K562 (cell line): Measurements from ENCODE around the gene CADPS2. TPM values are rescaled to one million over a fixed set of nuclear protein-coding genes. Genes with fewer than 3 reads are reported as not detected.

Experiments used
- ATAC-seq: fragments of 200-7000 bp; cut with Tn5 transposase; 3 replicates; pipeline ENCODE4 v1.9.1; 2020; ENCODE audit warnings: moderate library complexity
- BruUV-seq: library from RNA; stranded (reverse); fragments of 400-500 nt; replicated peaks from 2 replicates; lab custom pipeline; 2021; lab: Mats Ljungman, UMichigan
- CTCF ChIA-PET: fragments of 300-600 bp; formaldehyde crosslinking; extraction: SDS; loops from one replicate; lab custom pipeline; 2021; ENCODE audit warnings: low intra/inter-chr PET ratio; lab: Yijun Ruan, JAX
- POLR2A ChIA-PET: fragments of 300-600, 350-650 bp; sonication (Branson Sonifier 250); formaldehyde crosslinking; extraction: SDS; loops from one replicate; lab custom pipeline; 2021; ENCODE audit warnings: antibody characterized with exemption, inconsistent platforms; lab: Yijun Ruan, JAX
- DNase-seq, 4 experiments: peaks; one replicate each; pipeline versions ENCODE4 v3.0.0 to v3.0.0-alpha.2; 2011 to 2018; ENCODE audit warnings: low spot score in 3 of 4, mixed read lengths in 3 of 4; ENCODE audit errors: extremely low read depth in 1 of 4
- FAIRE-seq: peaks from 2 replicates; lab custom pipeline; 2011; peaks lifted over from hg19 to GRCh38; lab: Jason Lieb, UNC
- H2AFZ ChIP-seq: 2 replicates; pipeline ENCODE4 v1.6.0; 2011; ENCODE audit warnings: low read depth, low read length, control low read depth, inconsistent platforms
- H3K27ac ChIP-seq: fragments of 200-600 bp; 3 replicates; pipeline ENCODE4 v1.8.0; 2011; ENCODE audit warnings: low read depth, mild to moderate bottlenecking, control low read depth, inconsistent platforms, low read length, moderate library complexity, mixed read lengths; ENCODE audit errors: extremely low read depth
- H3K27me3 ChIP-seq, 2 experiments: fragments of 300-600 bp in 1 of 2; 2 replicates in 1 of 2; 3 replicates in 1 of 2; pipeline versions ENCODE4 v1.6.0 to v1.8.0; 2011; ENCODE audit warnings: inconsistent platforms in 2 of 2, low read length in 2 of 2, mild to moderate bottlenecking in 1 of 2, mixed read lengths in 1 of 2, moderate library complexity in 1 of 2; ENCODE audit not compliant: control insufficient read depth in 2 of 2, insufficient read depth in 2 of 2
- H3K36me3 ChIP-seq: fragments of 300-600 bp; 3 replicates; pipeline ENCODE4 v1.8.0; 2011; ENCODE audit warnings: mild to moderate bottlenecking, low read length, inconsistent platforms; ENCODE audit not compliant: control insufficient read depth, insufficient read depth
- H3K4me1 ChIP-seq, 2 experiments: fragments of 200-600 bp in 1 of 2; replicated peaks in 1 of 2; 2 replicates in 1 of 2; 3 replicates in 1 of 2; pipeline versions ENCODE4 v1.5.1 to v1.8.0; 2011; ENCODE audit warnings: inconsistent platforms in 2 of 2, low read length in 2 of 2, mild to moderate bottlenecking in 1 of 2, mixed read lengths in 1 of 2, moderate library complexity in 1 of 2; ENCODE audit not compliant: control insufficient read depth in 2 of 2, insufficient read depth in 2 of 2
- H3K4me2 ChIP-seq: 2 replicates; pipeline ENCODE4 v1.6.1; 2011; ENCODE audit warnings: low read length, control low read depth, inconsistent platforms, mixed read lengths; ENCODE audit not compliant: insufficient read depth
- H3K4me3 ChIP-seq: fragments of 200-600 bp; sonication (generic), shearing (Covaris generic); 2 replicates; pipeline ENCODE4 v1.5.1; 2016; ENCODE audit warnings: control low read depth, inconsistent platforms
- H3K79me2 ChIP-seq: fragments of 200-600 bp; 3 replicates; pipeline ENCODE4 v1.8.0; 2011; ENCODE audit warnings: low read length, inconsistent platforms; ENCODE audit not compliant: control insufficient read depth, insufficient read depth
- H3K9ac ChIP-seq, 2 experiments: 2 replicates each; pipeline versions ENCODE4 v1.6.0 to v1.6.1; 2011; ENCODE audit warnings: low read depth in 2 of 2, low read length in 2 of 2, control low read depth in 1 of 2, inconsistent platforms in 1 of 2, mild to moderate bottlenecking in 1 of 2, mixed read lengths in 1 of 2; ENCODE audit not compliant: insufficient read depth in 1 of 2
- H3K9me1 ChIP-seq: one replicate; pipeline ENCODE4 v1.6.0; 2011; ENCODE audit warnings: inconsistent platforms, mild to moderate bottlenecking, low read length, moderate library complexity; ENCODE audit not compliant: control insufficient read depth, insufficient read depth
- H3K9me3 ChIP-seq: replicated peaks from 2 replicates; pipeline ENCODE4 v1.5.1; 2011; ENCODE audit warnings: low read depth, low read length, inconsistent platforms; ENCODE audit not compliant: control insufficient read depth, insufficient read depth
- H4K20me1 ChIP-seq: replicated peaks from 2 replicates; pipeline ENCODE4 v1.6.1; 2011; ENCODE audit warnings: low read length, inconsistent platforms, mixed read lengths; ENCODE audit not compliant: control insufficient read depth, insufficient read depth
- CREB3 ChIP-seq: fragments of 450-650 bp; conservative IDR thresholded peaks from 2 replicates; pipeline ENCODE4 v1.6.1; 2016; ENCODE audit warnings: missing genetic modification characterization, low read depth, mild to moderate bottlenecking, missing compliant biosample characterization, moderate library complexity
- EP300 ChIP-seq: IDR thresholded peaks from 2 replicates; pipeline ENCODE4 v1.6.1; 2012; ENCODE audit warnings: low read length, improper control_type of control experiment
- FOXJ2 ChIP-seq: fragments of 200-800 bp; sonication (Bioruptor generic); IDR thresholded peaks from 2 replicates; pipeline ENCODE4 v1.6.1; 2016; ENCODE audit warnings: missing genetic modification characterization, missing compliant biosample characterization
- PTBP1 ChIP-seq: fragments of 200-400 bp; formaldehyde crosslinking; IDR thresholded peaks from 2 replicates; pipeline ENCODE4 v1.6.1; 2017; ENCODE audit warnings: low read depth, low read length
- RBM22 ChIP-seq: fragments of 200-400 bp; formaldehyde crosslinking; IDR thresholded peaks from 2 replicates; pipeline ENCODE4 v1.6.1; 2018; ENCODE audit warnings: low read length, low read depth; ENCODE audit not compliant: poor library complexity, severe bottlenecking
- RBM39 ChIP-seq: fragments of 200-400 bp; formaldehyde crosslinking; optimal IDR thresholded peaks from 2 replicates; pipeline ENCODE3; 2018; ENCODE audit warnings: low read depth, low read length
- RHOXF2B ChIP-seq: fragments of 250-450 bp; sonication (Bioruptor Pico); conservative IDR thresholded peaks from 2 replicates; pipeline ENCODE4 v1.5.1; 2021
- SAFB ChIP-seq: fragments of 200-400 bp; formaldehyde crosslinking; IDR thresholded peaks from 2 replicates; pipeline ENCODE4 v1.6.1; 2017; ENCODE audit warnings: low read depth, low read length, borderline replicate concordance
- SETDB1 ChIP-seq: IDR thresholded peaks from one replicate; pipeline ENCODE4 v1.6.1; 2012; ENCODE audit warnings: low read length, control low read depth, inconsistent platforms
- XRCC4 ChIP-seq: IDR thresholded peaks from one replicate; pipeline ENCODE4 v1.6.1; 2011; ENCODE audit not compliant: insufficient read depth, insufficient read length; ENCODE audit errors: extremely low read depth
- WGBS: fragments of 100-300 bp; shearing (Covaris generic); methylation state at CpG from one replicate; pipeline ENCODE4 v1.1.6; 2016; ENCODE audit warnings: low coverage, mixed read lengths; ENCODE audit not compliant: insufficient coverage; ENCODE audit errors: missing lambda C conversion rate; 5-methylcytosine and 5-hydroxymethylcytosine counted together
- in situ Hi-C: fragments of 300-500 bp; cut with MboI; formaldehyde crosslinking; loops from 4 replicates; pipeline ENCODE4 v1.15.0; 2018; ENCODE audit warnings: inconsistent platforms, mixed read lengths
- intact Hi-C: fragments of 100-400 bp; cut with micrococcal nuclease; formaldehyde crosslinking; loops from 2 replicates; pipeline ENCODE4 v1.14.2; 2022
- polyA plus RNA-seq, 8 experiments: library from polyadenylated mRNA; depleted of rRNA in 4 of 8; stranded (reverse) in 5 of 8; unstranded in 3 of 8; fragments of >200 nt; fragmentation: Nextera tagmentation in 2 of 8; fragmentation: Illumina TruSeq in 1 of 8; extraction: Ambion mirVana in 2 of 8; extraction: Trizol in 1 of 8; gene quantifications; 2 replicates each; pipeline versions ENCODE4 v1.2.1 to v1.2.3, GENCODE V29; 2011 to 2014; ENCODE audit warnings: inconsistent platforms in 1 of 8, missing spikeins in 1 of 8
- total RNA-seq, 7 experiments: library from RNA; depleted of rRNA in 6 of 7; stranded (reverse); fragments of >200 nt in 6 of 7; fragmentation: Illumina TruSeq in 2 of 7; extraction: Trizol in 2 of 7; gene quantifications; 2 replicates each; pipeline versions ENCODE4 v1.2.1 to v1.2.3, GENCODE V29; 2011 to 2021; ENCODE audit warnings: low replicate concordance in 1 of 7
- TF ChIP-seq, protein P1 (sequence below): IDR thresholded peaks from 2 replicates; pipeline ENCODE4 v1.6.1; 2011; ENCODE audit warnings: borderline replicate concordance, low read depth, mild to moderate bottlenecking, moderate library complexity, low read length; ENCODE audit not compliant: insufficient read depth, poor library complexity, severe bottlenecking
- TF ChIP-seq, protein P2 (sequence below): fragments of 250-450 bp; sonication (Bioruptor Pico); IDR thresholded peaks from 2 replicates; pipeline ENCODE4 v1.8.0; 2022; ENCODE audit warnings: moderate library complexity, mild to moderate bottlenecking, inconsistent platforms

The CADPS2 gene
- total and polyA plus RNA-seq, 9 of the 15 experiments (the other 6 are each of a cell fraction or from before 2014, with no cell fraction given), result 0.03 to 0.14 (median 0.04) TPM; not detected in 1

- intact Hi-C loops, result no loop called here
- Histone ChIP-seq H3K4me2 (no peak overlapping the region), H3K27me3 (no peaks in the 10 kb centered on the region), H3K9me1 (no peaks in the 10 kb centered on the region), H3K9ac (no peak overlapping the region), H3K4me3 (no peak overlapping the region), H3K9me3 (no peaks in the 10 kb centered on the region), H3K36me3 (no peaks in the 10 kb centered on the region), H3K27ac (no peak overlapping the region), H2AFZ (no peak overlapping the region), H3K4me1 (no peaks in the 10 kb centered on the region), H3K79me2 (no peaks in the 10 kb centered on the region), H4K20me1 (no peaks in the 10 kb centered on the region)
- TF ChIP-seq FOXJ2 (tag) (no peak), PTBP1 (no peak)
- no TSS peak for BruUV-seq
- POLR2A ChIA-PET, result no interaction called here
- no peak for ATAC-seq
- CTCF ChIA-PET, result no interaction called here
- no peak for DNase-seq
- in situ Hi-C loops, result no loop called here
- no peak for FAIRE-seq
These were observed 516.5 kb downstream of the CADPS2 start for GRCh38 chr7:122369756-122370155.

DNA sequence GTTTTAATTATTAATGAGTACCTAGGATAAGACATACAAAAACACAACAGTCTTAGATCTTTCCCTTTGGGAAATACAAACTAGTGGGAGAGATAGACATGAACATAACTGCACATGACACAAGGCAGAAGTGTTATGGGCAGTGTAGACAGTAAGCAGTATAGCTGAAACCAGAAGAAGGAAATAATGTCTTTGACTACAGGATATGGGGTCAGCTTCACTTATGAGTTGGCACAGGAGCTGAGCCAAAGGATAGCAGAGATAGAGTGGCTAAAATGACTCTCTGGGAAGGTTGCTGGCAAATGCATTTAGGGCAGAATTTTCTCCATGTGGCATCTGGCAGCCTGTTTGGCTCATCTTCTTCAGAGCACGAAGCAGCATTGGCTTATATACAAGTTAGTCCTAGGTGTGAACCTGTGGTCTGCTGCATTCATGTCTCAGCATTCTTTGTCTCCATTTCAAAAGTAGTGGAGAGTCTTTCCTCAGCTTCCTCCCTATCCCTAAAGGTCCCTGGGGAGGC, 521.4 kb downstream of the CADPS2 start:
- no TSS peak for BruUV-seq
- H3K9ac ChIP-seq, result no peak overlapping the region
- CTCF ChIA-PET, result no interaction called here
- H3K27ac ChIP-seq, result no peak overlapping the region
- H3K4me1 ChIP-seq, result no peaks in the 10 kb centered on the region
- no peaks in the 10 kb centered on the region for H3K9me3 ChIP-seq
- POLR2A ChIA-PET, result no interaction called here
- intact Hi-C loops, result no loop called here
- DNase-seq, result no peak
- no peak for FAIRE-seq
- H3K4me3 ChIP-seq, result no peak overlapping the region
- no peaks in the 10 kb centered on the region for H3K27me3 ChIP-seq
- no peak overlapping the region for H2AFZ ChIP-seq
- 9% methylated on average over 1 of the region's 1 CpG for WGBS
- in situ Hi-C loops, result no loop called here
- ATAC-seq, result no peak
- no peaks in the 10 kb centered on the region for H3K9me1 ChIP-seq
- H3K36me3 ChIP-seq, result no peaks in the 10 kb centered on the region
- H3K79me2 ChIP-seq, result no peaks in the 10 kb centered on the region
- no peaks in the 10 kb centered on the region for H4K20me1 ChIP-seq
- H3K4me2 ChIP-seq, result no peak overlapping the region
- TF ChIP-seq, protein P1, sequence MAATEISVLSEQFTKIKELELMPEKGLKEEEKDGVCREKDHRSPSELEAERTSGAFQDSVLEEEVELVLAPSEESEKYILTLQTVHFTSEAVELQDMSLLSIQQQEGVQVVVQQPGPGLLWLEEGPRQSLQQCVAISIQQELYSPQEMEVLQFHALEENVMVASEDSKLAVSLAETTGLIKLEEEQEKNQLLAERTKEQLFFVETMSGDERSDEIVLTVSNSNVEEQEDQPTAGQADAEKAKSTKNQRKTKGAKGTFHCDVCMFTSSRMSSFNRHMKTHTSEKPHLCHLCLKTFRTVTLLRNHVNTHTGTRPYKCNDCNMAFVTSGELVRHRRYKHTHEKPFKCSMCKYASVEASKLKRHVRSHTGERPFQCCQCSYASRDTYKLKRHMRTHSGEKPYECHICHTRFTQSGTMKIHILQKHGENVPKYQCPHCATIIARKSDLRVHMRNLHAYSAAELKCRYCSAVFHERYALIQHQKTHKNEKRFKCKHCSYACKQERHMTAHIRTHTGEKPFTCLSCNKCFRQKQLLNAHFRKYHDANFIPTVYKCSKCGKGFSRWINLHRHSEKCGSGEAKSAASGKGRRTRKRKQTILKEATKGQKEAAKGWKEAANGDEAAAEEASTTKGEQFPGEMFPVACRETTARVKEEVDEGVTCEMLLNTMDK, result no peak
- TF ChIP-seq SAFB, result no peak
- no peak for TF ChIP-seq XRCC4
- no peak for TF ChIP-seq CREB3 (tag)
- TF ChIP-seq, protein P2, sequence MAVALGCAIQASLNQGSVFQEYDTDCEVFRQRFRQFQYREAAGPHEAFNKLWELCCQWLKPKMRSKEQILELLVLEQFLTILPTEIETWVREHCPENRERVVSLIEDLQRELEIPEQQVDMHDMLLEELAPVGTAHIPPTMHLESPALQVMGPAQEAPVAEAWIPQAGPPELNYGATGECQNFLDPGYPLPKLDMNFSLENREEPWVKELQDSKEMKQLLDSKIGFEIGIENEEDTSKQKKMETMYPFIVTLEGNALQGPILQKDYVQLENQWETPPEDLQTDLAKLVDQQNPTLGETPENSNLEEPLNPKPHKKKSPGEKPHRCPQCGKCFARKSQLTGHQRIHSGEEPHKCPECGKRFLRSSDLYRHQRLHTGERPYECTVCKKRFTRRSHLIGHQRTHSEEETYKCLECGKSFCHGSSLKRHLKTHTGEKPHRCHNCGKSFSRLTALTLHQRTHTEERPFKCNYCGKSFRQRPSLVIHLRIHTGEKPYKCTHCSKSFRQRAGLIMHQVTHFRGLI (CRISPR knock-in tag), result no peak
- TF ChIP-seq RHOXF2B (CRISPR knock-in tag), result no peak
- TF ChIP-seq RBM22, result no peak
- TF ChIP-seq EP300, result no peak
- TF ChIP-seq SETDB1, result no peak
- TF ChIP-seq RBM39, result no peak
